Loucy (cell line): ENCODE measurements around the gene QRFP.

ENCODE experiments used
- H2AFZ ChIP-seq: fragments of 200-600 bp; sonication (generic); 2 replicates; pipeline ENCODE4 v1.6.0; 2016; ENCODE audit warnings: antibody characterized with exemption, mild to moderate bottlenecking, low read length, moderate library complexity
- H3F3A ChIP-seq: fragments of 200-600 bp; 2 replicates; pipeline ENCODE4 v1.6.0; 2016; ENCODE audit warnings: antibody characterized with exemption, low read depth, mild to moderate bottlenecking
- H3K27me3 ChIP-seq: fragments of 200-600 bp; sonication (generic); 2 replicates; pipeline ENCODE4 v1.6.1; 2014; ENCODE audit warnings: low read length, mild to moderate bottlenecking; ENCODE audit not compliant: insufficient read depth, poor library complexity, severe bottlenecking
- H3K36me3 ChIP-seq: fragments of 200-600 bp; sonication (generic); 2 replicates; pipeline ENCODE4 v1.6.1; 2016; ENCODE audit warnings: low read length; ENCODE audit not compliant: insufficient read depth
- H3K4me1 ChIP-seq: fragments of 200-600 bp; sonication (generic); 2 replicates; pipeline ENCODE4 v1.5.1; 2014; ENCODE audit warnings: low read length, mild to moderate bottlenecking; ENCODE audit not compliant: insufficient read depth, poor library complexity, severe bottlenecking
- H3K4me2 ChIP-seq: fragments of 200-600 bp; sonication (generic); 2 replicates; pipeline ENCODE4 v1.6.0; 2014; ENCODE audit warnings: antibody characterized with exemption, low read length, low read depth, mild to moderate bottlenecking; ENCODE audit not compliant: poor library complexity, severe bottlenecking
- H3K4me3 ChIP-seq: fragments of 200-600 bp; sonication (generic); 2 replicates; pipeline ENCODE4 v1.5.1; 2014; ENCODE audit warnings: low read length, mild to moderate bottlenecking, mixed read lengths; ENCODE audit not compliant: poor library complexity, severe bottlenecking
- H3K79me2 ChIP-seq: fragments of 200-600 bp; sonication (generic); 2 replicates; pipeline ENCODE4 v1.6.1; 2014; ENCODE audit warnings: low read length; ENCODE audit not compliant: insufficient read depth
- H3K9ac ChIP-seq: fragments of 200-600 bp; sonication (generic); 2 replicates; pipeline ENCODE4 v1.6.0; 2014; ENCODE audit warnings: mild to moderate bottlenecking, low read depth, low read length, moderate library complexity; ENCODE audit not compliant: poor library complexity, severe bottlenecking
- H3K9me2 ChIP-seq: fragments of 200-600 bp; sonication (generic); replicated peaks from 2 replicates; pipeline ENCODE4 v1.6.1; 2016; ENCODE audit warnings: low read depth, low read length, mixed read lengths
- H3K9me3 ChIP-seq: fragments of 200-600 bp; sonication (generic); 2 replicates; pipeline ENCODE4 v1.6.1; 2014; ENCODE audit warnings: mild to moderate bottlenecking, antibody characterized with exemption, low read length, low read depth; ENCODE audit not compliant: insufficient read depth
- H4K20me1 ChIP-seq: fragments of 200-600 bp; sonication (generic); 2 replicates; pipeline ENCODE4 v1.6.0; 2014; ENCODE audit warnings: antibody characterized with exemption, low read length, mild to moderate bottlenecking; ENCODE audit not compliant: insufficient read depth, poor library complexity, severe bottlenecking
- EZH2phosphoT487 ChIP-seq: fragments of 200-600 bp; IDR thresholded peaks from 2 replicates; pipeline ENCODE4 v1.6.1; 2018; ENCODE audit warnings: antibody characterized with exemption, mild to moderate bottlenecking, moderate library complexity, borderline replicate concordance
- TF ChIP-seq, protein P1 (sequence below): fragments of 200-600 bp; sonication (generic); conservative IDR thresholded peaks from 2 replicates; pipeline ENCODE4 v1.5.1; 2014; ENCODE audit warnings: mild to moderate bottlenecking, antibody characterized with exemption, low read length

The QRFP gene

GRCh38 chr9:130929571-130930038 lies 33.0 kb upstream of the QRFP start:
- Histone ChIP-seq H3K27me3 (no peaks in the 10 kb centered on the region), H3K4me1 (no peaks in the 10 kb centered on the region), H4K20me1 (no peaks in the 10 kb centered on the region), H3K9ac (no peak overlapping the region), H3K9me2 (no peaks in the 10 kb centered on the region), H3K9me3 (no peaks in the 10 kb centered on the region), H3K36me3 (no peaks in the 10 kb centered on the region), H2AFZ (no peak overlapping the region), H3F3A (no peaks in the 10 kb centered on the region), H3K4me3 (no peak overlapping the region), H3K4me2 (no peak overlapping the region), H3K79me2 (no peaks in the 10 kb centered on the region)
- no peak for TF ChIP-seq EZH2phosphoT487
- TF ChIP-seq, protein P1, sequence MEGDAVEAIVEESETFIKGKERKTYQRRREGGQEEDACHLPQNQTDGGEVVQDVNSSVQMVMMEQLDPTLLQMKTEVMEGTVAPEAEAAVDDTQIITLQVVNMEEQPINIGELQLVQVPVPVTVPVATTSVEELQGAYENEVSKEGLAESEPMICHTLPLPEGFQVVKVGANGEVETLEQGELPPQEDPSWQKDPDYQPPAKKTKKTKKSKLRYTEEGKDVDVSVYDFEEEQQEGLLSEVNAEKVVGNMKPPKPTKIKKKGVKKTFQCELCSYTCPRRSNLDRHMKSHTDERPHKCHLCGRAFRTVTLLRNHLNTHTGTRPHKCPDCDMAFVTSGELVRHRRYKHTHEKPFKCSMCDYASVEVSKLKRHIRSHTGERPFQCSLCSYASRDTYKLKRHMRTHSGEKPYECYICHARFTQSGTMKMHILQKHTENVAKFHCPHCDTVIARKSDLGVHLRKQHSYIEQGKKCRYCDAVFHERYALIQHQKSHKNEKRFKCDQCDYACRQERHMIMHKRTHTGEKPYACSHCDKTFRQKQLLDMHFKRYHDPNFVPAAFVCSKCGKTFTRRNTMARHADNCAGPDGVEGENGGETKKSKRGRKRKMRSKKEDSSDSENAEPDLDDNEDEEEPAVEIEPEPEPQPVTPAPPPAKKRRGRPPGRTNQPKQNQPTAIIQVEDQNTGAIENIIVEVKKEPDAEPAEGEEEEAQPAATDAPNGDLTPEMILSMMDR = no peak

GRCh38 chr9:130927995-130928900 lies 31.6 kb upstream of the QRFP start:
- Histone ChIP-seq H3F3A (no peaks in the 10 kb centered on the region), H4K20me1 (no peaks in the 10 kb centered on the region), H3K9me3 (no peaks in the 10 kb centered on the region), H3K9ac (no peak overlapping the region), H3K4me1 (no peaks in the 10 kb centered on the region), H3K4me2 (no peak overlapping the region), H2AFZ (no peak overlapping the region), H3K36me3 (no peaks in the 10 kb centered on the region), H3K79me2 (no peaks in the 10 kb centered on the region), H3K4me3 (no peak overlapping the region), H3K27me3 (no peaks in the 10 kb centered on the region), H3K9me2 (no peaks in the 10 kb centered on the region)
- TF ChIP-seq, protein P1 = no peak
- no peak for TF ChIP-seq EZH2phosphoT487

DNA sequence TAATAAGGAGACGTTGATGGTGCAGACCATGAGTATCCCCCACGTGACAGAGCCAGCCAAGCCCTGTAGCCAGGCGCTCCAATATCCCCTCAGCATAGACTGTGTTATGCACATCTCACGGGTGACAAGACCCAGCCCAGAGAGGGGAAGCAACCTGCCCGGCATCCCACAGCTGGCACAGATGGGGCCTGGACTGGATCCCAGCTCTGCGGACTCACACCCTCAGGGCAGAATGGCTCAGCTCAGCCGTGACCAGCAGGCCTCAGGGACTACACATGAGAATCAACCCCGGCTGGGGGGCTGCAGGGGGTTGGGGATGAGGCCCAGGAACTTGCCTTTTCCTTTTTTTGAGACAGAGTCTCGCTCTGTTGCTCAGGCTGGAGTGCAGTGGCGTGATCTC lies 30.7 kb upstream of the QRFP start:
- Histone ChIP-seq H3K79me2 (no peaks in the 10 kb centered on the region), H3K9ac (no peak overlapping the region), H3K36me3 (no peaks in the 10 kb centered on the region), H2AFZ (no peak overlapping the region), H3K4me1 (no peaks in the 10 kb centered on the region), H3K27me3 (no peaks in the 10 kb centered on the region), H3F3A (no peaks in the 10 kb centered on the region), H3K9me3 (no peaks in the 10 kb centered on the region), H3K4me3 (no peak overlapping the region), H3K9me2 (no peaks in the 10 kb centered on the region), H3K4me2 (no peak overlapping the region), H4K20me1 (no peaks in the 10 kb centered on the region)
- TF ChIP-seq EZH2phosphoT487 = no peak
- TF ChIP-seq, protein P1 = no peak
